Eye (tissue), 1 donor: Measurements from ENCODE around the gene FOSL1.

Experiments
- DNase-seq: peaks from one replicate; pipeline ENCODE4 v3.0.0-alpha.2; 2015

The FOSL1 gene

GRCh38 chr11:65862941-65863888, 37.0 kb downstream of the FOSL1 start:
- no peak for DNase-seq

- DNase-seq, result no peak
These were observed 37.9 kb downstream of the FOSL1 start for GRCh38 chr11:65862191-65862735.

DNA sequence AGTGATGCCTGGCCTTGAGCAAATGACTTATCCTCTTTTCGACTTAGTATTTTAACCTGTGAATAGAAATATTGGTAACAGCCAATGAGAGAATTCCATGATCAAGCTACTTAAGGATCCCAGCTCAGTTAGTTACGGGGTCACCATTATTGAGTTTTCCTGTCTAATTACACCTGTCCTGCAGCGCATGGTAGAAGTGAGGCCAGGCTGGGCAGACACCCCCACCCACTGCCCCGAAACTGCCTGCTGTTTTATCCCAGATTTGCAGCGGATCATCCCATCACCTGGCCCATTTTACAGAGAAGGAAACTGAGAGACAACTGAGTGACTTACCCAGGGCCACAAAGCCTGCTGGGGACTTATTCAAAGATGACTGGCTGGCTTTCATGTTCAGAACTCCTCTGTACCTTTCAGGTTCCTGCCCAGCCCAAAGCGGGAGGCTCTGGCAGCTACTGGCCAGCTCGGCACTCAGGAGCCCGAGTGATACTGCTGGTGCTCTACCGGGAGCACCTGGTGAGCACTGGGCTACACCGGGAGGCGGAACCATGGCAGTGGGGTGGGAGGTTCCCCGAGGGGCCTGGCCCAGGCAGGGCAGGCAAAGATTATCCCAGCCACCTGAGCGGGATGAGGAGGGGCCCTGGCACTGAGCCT, 38.5 kb downstream of the FOSL1 start:
- no peak for DNase-seq

- DNase-seq, result no peak
These were observed 39.1 kb downstream of the FOSL1 start for GRCh38 chr11:65861165-65861505.

DNA sequence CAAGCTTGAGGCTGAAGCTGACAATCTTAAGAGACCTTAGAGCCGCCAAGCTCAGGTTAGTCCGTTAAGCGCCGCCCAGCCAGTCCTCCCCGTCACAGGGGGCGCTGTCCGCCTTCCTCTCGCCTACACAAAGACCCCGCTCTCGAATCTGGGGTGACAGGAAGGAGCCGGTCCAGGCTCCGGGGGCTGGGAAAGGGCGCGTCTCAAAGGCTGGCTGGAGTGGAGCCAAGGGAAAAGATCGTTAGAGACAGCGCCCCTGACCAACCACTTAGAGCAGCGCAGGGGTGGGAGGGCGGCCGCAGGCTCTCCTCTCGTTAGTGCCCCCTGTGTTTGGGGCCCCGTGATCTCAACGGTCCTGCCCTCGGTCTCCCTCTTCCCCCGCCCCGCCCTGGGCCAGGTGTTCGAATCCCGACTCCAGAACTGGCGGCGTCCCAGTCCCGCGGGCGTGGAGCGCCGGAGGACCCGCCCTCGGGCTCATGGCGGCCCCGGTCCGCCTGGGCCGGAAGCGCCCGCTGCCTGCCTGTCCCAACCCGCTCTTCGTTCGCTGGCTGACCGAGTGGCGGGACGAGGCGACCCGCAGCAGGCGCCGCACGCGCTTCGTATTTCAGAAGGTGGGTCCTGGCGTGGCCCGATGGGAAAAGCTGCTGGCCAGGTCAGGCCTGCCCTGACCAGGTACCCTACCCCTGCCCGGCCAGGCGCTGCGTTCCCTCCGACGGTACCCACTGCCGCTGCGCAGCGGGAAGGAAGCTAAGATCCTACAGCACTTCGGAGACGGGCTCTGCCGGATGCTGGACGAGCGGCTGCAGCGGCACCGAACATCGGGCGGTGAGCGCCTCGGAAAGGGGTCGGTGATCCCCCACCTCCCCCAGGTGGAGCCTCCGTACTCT, 39.7 kb downstream of the FOSL1 start, which contains the start of gene MUS81:
Gene MUS81 (plus strand): TSS at position 156 of the 887 bp plus-strand sequence. CDS start 321 bp downstream, at position 477.
- peak; percentile 99 for DNase-seq

- no peak for DNase-seq
These were observed 40.3 kb downstream of the FOSL1 start for GRCh38 chr11:65859812-65860277.

GRCh38 chr11:65859095-65859811, 40.9 kb downstream of the FOSL1 start:
- DNase-seq, result peak; percentile 99

DNA sequence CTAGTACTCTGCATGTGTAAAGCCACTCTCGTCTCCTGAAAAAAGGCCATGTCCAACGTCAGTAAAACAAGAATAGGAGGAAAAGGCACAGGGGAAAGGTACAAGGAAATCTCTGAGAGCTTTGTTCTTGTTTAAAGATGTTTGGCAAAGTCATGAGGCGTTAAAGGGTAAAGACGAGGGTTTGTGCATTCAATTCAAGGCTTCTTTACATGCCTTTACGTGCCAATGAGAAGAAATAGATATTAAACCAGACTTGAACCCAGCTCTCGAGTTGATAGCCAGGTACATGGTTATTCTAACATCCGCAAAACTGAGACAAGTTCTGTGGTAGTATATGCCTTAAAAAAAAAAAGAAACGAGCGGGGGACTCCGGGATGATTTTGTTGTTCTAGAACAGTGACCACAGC, 41.5 kb downstream of the FOSL1 start:
- no peak for DNase-seq

DNA sequence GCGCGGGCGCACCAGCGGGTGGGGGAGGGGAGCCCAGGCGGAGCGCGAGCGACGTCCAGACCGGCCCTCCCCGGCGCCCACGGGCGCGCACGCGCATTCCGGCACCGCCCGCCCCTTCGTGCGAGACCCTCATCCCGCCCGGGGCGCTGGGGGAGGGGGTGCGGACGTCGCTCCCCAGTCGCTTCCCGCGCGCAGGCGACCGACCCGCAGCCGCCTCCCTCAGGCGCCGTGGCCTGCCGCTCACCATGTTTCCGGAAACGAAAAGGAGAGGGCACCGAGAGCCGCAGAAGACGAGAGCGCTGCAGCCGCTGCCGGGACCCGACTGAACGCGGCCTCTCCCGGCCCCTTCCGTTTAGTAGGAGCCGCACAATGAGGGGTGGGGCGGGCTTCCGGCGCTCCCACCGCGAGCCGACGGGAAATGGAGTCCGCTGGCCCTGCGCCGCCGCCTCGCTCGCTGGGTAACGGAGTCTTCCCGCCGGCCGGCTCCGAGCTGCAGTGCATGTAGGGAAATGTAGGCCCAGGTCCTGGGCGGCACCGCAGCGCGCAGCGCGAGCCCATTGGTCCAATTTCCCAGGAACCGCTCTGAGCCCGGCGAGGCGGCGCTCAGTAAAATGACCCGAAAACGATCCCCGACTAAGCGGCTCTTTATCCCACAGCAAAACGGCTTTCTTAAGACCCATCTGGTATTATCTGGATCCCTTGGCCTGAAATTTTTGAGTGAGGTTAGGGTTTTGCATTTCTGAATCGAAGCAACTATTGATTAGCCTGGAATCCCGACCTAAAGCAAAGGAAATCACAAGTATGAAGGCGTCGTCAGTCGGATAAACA, 42.1 kb downstream of the FOSL1 start, which contains the start of gene CFL1:
Gene CFL1 (minus strand): TSS at position 328 of the 828 bp plus-strand sequence. CDS start 81 bp downstream, at position 247.
- peak; percentile 98 for DNase-seq

DNA sequence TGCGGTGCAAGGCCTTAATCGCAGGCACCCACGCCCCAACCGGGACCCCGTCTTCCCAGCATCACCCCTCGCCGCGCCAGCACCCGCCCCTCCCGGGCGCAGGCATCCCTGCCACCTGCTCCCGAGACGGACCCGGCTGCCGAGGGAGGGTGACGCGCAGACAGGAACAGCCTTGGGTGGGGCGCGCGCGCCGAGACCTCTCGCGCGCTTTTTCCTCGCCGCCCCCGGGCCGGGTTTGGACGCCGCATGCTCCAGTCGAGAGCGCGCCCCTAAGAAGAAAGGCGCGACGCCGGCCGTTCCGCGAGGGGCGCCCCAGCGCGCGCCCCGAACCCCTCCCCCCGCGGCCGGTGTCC, 42.7 kb downstream of the FOSL1 start:
- DNase-seq, result no peak

GRCh38 chr11:65856689-65857499, 43.3 kb downstream of the FOSL1 start:
- peak; percentile 78 for DNase-seq

DNA sequence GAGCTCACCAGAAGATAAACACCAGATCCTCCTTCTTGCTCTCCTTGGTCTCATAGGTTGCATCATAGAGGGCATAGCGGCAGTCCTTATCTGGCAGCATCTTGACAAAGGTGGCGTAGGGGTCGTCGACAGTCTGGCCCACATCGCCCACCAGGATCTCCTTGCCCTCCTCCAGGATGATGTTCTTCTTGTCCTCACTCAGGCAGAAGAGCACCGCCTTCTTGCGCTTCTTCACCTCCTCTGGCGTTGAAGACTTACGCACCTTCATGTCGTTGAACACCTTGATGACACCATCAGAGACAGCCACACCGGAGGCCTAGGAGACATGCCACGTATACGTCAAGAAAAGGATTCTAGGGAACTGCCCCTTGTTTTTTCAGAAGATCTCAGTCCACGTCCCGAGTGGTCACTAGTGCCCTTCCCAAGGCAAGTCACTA, 44.2 kb downstream of the FOSL1 start:
- peak; percentile 0 for DNase-seq

DNA sequence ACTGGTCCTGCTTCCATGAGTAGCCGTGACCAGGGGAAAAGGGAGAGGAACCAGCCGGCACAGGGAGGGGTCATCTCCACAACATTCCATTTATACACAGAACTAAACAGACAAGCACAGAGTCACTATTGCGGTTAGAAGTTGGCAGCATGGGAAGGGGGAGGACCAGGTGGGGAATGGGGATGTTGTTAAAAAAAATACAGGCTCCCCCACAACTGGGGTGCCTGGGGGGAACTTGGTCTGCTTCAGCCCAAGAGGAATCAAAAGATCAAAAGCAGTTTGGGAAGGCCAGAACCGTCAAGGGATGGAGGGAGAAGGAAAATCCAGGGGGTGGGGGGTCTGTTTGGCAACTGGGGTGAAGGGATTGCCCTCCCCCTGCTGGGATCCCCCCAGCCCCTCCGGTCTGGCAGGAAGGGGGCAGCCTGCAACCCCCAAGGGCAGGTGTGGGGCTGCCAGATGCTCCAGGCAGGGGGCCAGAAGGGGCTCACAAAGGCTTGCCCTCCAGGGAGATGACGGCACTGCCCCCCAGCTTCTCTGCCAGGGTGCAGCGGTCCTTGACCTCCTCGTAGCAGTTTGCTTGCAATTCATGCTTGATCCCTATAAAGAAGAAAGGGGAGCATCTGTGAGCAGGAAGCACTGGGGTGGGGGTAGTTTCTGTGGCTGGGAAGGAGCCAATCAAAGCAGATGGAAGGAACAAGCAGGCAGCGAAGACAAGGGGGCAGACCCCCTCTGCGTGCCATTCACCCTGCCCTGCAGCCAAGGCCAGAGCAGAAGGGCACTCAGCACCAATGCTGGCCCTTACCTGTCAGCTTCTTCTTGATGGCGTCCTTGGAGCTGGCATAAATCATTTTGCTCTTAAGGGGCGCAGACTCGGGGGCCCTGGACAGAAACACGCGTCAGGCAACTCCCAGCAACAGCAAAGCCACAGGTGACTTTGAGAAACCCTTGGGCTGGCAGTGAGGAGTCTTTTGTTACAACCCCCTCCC, 45.0 kb downstream of the FOSL1 start:
- peak; percentile 0 for DNase-seq

GRCh38 chr11:65854161-65854592, 46.0 kb downstream of the FOSL1 start:
- no peak for DNase-seq

DNA sequence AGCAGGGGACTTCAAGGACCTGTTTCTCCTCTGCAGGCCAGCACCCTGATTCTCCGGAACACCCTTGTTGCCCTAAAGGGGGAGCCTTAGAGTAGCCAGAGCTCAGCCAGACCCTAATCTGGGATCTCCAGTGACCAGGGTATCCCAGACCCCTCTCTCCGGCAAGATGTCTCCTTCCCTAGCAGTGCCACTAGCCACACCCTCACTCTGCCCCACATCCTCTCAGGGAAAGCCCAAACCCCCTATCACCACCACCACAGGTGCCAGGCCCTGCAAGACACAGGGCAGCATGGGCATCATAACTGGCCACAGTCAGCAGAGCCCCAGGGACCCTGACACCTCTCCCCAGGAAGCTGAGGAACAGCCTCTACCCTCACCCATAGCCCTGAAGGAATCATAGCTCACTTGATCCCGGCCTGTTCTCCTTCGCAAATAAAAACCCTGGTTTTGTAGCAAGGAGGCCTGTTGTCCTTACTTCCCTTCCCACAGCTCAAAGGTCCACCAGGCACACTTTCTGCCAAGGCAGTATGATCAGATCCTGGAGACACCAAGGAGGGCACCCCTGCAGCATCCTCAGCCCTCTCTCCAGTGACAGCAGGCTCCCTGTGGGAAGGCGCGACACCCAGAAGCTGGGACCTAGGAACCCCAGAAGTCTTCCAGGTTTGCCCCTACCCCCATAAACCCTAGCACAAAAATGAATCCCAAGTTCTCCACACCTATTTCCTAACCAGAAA, 46.8 kb downstream of the FOSL1 start:
- no peak for DNase-seq

DNA sequence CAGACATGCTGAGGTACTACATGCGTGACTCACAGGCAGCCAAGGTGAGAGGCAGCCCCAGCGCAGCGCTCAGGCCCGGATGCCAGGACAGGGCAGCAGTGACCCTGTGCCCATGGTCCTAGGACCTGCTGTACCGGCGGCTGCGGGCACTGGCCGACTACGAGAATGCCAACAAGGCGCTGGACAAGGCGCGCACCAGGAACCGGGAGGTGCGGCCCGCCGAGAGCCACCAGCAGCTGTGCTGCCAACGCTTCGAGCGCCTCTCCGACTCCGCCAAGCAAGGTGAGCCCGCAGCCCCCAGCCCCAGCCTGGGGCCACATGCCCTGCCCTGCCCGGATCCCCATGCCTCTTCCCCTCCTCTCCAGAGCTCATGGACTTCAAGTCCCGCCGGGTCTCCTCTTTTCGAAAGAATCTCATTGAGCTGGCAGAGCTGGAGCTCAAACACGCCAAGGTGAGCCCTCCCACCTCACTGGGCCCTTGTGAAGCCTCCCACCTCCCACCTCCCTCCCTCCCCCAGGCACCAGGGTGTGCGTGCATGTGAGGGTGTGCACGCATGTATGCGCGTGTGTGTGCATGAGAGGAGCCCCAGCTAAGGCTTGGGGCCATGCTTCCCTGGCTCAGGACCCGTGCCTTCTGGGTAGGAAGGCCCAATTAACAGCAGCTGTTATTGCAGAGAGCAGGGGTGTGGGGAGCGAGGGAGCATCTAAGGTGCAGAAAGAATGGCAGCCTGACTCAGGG, 47.5 kb downstream of the FOSL1 start:
- peak; percentile 15 for DNase-seq
